Renal pelvis (tissue), 4 donors: ENCODE data around the gene MAPK4. TPM values are rescaled to one million over a fixed set of nuclear protein-coding genes. Genes with fewer than 3 reads are reported as not detected.

Experiments used
- DNase-seq: peaks from one replicate; pipeline ENCODE4 v3.0.0-alpha.2; 2013
- polyA plus RNA-seq, 3 donors: library from polyadenylated mRNA; unstranded; fragments of 120-200 nt; gene quantifications; one replicate each; pipeline ENCODE4 v1.2.1, GENCODE V29; 2013; ENCODE audit not compliant: insufficient read length in 3 of 3

MAPK4 gene
- polyA plus RNA-seq, 3 donors = 8.8 to 9.8 (median 9.6) TPM

- no peak for DNase-seq
Observed at GRCh38 chr18:50651334-50651733, 91.4 kb downstream of the MAPK4 start.

- DNase-seq = no peak
Observed at GRCh38 chr18:50653402-50654093, 93.7 kb downstream of the MAPK4 start.

DNA sequence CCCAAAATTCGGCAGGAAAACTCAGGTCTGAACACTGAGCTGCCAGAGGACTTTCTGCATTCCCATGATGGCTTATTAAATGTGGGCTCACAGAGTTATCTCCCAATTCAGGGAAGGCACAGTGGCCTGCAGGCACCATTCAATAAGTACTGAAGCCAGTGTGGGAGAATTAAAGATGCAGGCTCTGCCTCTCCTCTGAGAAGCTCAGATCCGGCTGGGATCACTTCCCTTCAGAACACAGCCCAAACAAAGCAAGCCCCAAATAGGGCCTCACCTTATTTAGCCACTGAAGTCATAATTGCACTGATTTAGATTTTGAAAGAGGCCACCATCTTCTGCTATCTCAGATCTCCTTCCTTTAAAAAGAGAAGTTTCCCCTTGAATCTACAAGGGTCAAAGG is 94.3 kb downstream of the MAPK4 start:
- no peak for DNase-seq

DNA sequence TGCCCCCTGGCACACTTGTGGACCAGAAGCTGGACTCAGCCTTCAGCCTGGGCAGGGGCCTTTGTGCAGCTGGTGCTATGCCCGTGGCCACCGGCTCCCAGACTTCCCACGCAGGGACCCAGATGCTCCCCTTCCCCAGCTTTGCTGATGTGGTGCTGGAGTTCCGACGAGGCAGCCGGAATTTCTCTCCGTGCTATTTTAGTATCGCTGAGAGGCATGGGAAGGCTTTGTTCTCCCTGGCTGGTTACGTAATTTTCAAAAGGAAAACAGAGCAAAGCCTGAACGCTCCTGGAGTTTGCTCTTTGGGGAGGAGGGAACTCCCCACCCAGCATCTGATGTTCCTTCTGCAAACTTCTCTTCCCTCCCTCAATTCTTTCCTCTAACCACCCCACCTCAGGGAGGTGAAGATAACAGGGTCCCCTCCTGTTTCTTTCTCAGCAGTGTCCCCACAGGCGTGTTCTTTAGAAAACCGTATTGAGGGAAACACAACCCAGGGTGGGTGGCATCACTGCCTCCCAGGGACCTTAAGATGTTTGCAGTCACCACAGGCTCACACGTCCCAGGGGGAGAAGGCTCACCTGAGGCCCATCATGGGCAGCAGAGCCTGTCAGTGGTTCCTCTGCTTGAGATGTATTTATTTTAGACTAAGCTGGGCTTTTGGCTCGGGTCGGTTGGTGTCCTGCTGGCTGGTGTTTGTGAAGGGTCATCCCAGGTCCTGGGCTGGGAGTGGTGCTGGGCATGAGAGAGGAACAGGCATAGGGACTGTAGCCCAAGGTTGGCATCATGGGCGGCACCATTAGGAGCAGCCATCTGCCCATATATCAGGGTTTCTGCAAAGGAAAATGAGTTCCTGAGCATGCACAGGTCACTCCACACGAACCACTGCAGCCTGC is 95.0 kb downstream of the MAPK4 start:
- no peak for DNase-seq

DNA sequence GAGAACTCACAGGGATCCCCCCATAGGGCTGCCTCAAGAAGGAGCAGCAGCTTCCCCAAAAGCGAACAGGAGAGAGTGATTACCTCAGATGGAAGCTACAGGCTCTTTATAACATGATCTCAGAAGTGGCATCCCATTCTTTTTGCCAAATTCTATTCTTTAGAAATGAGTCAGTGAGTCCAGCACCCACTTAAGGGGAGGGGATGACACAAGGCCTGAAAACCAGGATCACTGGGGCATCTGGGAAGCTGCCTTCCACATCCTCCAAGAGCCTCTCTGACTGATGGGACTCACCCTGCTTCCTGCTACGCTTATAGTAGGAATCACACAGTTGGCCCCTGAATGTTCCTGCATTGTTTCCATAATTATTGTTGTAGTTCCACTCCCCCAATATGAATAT is 96.5 kb downstream of the MAPK4 start:
- no peak for DNase-seq

DNA sequence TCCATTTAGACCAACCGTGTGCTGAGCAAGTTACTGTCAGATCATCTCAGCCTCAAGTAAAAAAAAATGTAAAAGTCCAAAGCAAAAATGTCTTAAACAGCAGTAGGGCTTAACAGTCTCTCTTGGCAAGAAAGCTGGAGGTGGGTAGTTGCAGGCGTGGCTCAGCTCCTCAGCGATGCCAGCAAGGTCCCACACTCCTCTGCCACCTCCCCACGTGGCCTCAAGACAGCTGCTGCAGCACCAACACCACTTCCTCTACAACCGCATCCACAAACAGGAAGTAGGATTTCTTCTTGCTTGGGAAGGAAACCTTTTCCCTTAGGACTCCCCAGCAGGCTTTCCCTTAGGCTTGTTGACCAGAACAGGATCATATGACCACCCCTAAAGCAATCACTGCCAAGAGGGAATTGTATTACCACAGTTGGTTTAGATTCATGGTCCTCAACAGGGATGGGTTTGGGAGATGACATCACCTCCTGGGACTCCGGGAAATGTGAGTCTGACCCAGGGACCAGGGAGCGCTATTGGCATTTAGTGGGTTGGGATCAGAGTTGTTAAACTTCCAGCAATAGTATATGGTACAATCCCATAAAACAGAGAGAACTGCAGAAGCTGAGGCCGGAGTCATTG is 97.1 kb downstream of the MAPK4 start:
- DNase-seq = no peak

DNA sequence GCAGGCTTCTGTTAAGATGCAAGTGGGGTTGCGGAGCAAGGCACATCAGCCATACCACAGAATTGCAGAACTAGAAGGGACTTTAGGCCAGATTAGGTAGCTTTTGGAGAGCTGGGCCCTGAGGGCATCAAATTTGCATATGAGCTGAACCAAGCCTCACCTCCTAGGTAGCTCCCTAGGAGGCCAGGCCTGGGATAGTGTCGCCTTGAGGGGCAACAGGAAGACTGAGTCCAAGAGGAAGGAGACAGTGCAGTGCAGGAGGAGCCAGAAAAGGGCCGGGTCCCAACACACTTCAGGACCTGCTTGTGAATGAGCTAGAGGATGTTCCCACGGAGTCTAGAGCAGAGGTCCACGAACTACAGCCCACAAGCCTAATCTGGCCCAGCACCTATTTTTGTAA is 98.7 kb downstream of the MAPK4 start:
- DNase-seq = no peak

DNA sequence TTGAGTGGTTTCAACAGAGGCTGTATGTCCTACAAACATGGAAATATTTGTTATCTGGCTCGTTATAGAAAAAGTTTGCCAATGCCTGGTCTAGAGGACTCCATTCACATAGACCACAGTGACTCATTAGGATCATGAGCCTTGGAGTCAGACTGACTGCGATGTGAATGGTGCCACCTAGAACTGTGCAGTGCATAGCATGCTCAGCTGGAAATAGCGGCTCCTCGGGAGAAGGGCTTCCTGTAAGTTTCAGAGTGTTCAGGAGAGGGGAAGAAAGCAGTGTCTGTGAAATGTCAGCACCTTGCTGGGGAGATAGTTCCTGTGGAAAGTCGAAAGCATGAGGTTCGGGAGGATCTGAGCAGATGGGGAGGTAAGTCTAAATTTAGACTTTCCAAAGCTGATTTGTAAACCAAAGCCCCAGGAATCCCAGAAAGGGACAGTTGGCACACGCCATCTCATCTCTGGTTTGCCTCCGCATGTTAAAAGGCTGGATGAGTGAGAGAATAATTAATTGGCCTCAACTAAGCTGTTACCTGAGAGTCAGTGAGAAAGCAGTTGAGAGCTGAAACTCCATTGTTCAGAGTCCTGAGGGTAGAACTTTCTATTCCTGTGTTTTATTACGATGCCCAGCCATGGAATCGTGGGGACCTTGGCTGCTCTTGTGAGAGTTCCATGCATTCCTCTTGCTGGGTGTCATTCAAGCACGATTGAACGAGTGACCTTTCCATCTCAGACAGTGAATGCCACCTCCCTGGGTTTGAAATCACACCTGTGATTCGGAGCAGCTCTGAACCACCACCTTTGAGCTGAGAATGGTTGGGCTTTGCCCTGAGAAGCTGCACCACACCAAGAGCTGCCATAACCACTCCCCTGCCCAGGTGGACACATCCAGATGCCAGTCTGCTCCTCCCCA is 99.5 kb downstream of the MAPK4 start:
- no peak for DNase-seq

DNA sequence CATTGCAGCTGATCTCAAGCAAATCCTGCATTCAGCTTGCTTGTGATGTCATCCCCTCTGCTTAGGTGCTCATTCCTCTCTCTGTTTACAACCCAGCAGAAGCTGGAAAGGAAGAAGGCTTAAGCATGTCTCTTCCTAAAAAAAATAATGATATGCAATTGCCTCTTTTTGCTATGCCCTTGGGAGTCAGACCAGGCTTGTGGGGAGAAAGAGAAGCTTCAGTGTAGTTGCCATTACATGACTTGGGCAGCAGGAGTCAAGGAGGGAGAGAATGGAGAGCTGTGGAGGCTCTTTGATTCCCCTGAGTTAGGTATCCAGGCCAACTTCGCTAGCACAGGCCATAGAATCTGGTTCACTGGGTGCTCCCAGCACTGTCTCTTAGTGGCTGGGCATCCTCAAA is 101.1 kb downstream of the MAPK4 start:
- DNase-seq = no peak

DNA sequence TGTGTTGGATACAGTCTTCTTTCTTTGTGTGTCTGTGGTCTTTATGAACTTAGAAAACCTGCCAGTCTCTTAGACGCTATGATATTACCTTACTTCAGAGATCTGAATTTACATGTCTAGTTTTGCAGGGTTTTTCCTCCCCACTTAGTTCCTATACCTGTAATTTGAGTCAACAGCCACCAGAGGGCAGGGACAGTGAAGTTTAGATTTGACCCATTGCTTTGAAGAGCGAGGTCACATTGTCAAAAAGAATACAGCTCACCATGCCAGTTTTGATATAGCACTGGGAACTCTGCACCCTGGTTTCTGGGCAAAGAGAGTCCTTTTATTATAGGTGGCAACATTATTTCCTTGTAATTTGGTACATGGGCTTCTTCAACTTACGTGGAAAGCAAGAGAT is 102.3 kb downstream of the MAPK4 start:
- DNase-seq = no peak

DNA sequence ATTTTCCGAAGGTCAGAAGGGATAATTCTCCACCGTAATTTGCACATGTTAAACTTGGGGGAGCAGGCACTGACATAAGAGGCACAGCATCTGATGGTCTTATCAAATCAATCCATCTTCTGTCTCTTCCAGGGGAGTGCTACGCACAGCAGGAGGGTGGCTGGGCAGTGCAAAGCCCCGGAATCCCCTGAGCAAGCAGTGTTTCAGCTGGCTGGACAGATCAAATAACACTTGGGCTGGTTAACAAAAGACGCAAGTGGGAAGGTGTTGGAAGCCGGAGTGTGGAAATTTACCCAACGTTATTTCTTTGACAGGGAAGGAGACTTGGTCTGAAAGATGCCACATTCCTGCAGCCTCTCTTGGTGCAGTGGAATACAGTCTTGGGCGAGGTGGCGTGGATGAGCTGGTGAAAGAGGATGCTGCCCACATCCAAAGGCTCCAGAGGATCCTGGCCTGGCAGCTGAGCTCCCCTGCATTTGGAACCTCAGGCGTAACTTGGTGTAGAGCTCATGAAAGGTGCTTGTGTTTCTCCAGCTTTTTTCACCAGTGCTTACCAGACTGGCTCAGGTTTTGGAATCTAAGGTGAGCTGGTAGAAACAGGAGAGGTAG is 103.0 kb downstream of the MAPK4 start:
- no peak for DNase-seq

GRCh38 chr18:50663626-50664441 is 103.9 kb downstream of the MAPK4 start:
- no peak for DNase-seq

- DNase-seq = no peak
Observed at GRCh38 chr18:50665015-50665414, 105.1 kb downstream of the MAPK4 start.

- no peak for DNase-seq
Observed at GRCh38 chr18:50665519-50665918, 105.6 kb downstream of the MAPK4 start.

DNA sequence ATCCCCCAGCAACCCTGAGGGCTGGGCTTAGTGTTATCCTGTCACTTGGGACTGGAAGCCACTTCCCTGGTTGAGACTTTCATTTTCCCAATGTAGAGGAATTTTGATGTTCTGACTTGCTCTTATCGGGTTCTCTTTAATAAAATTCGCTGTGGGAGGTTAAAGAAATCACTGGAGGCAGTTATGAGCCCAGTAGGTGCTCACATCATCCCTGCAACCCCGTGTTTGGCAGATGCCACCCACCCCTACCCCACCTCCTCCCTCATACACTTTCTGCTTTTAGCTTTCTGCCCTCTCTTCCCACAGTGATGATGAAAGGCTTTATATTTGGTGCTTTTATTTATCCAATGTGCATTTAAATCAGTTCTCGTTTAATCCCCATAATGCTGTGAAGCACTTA is 106.6 kb downstream of the MAPK4 start:
- DNase-seq = no peak

- DNase-seq = no peak
Observed at GRCh38 chr18:50671376-50671775, 111.5 kb downstream of the MAPK4 start.

DNA sequence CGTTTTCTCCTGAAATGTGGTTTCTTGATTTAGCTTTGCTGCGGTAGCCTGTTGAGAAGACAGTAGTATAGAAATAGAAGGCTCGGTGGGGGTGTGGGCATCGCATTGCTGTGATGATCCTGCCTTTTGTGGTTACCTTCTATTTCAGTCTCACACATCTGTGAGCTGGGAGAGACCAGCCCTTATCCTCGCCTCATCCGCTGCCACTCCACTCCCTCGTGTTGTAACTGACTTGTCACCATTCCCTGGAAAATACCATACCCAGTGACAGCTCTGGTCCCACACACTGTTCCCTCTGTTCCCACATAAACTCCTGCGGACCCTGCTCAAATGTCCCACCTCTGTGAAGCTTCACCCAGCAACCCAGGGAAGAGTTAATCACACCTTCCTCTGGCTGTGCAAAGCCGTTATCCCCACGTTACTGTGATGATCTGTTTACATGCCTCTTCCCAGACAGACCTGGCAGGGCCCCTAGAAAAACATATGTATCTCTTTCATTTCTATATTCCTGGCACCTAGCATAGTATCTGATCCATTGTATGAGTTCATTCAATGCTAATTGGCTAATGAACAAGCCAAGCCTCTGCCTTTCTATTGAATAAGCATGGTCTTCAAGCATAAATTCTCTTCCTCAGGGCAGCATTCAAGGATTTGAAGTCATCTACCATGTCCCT is 114.6 kb downstream of the MAPK4 start:
- DNase-seq = no peak

GRCh38 chr18:50675043-50675442 is 115.2 kb downstream of the MAPK4 start:
- DNase-seq = no peak

DNA sequence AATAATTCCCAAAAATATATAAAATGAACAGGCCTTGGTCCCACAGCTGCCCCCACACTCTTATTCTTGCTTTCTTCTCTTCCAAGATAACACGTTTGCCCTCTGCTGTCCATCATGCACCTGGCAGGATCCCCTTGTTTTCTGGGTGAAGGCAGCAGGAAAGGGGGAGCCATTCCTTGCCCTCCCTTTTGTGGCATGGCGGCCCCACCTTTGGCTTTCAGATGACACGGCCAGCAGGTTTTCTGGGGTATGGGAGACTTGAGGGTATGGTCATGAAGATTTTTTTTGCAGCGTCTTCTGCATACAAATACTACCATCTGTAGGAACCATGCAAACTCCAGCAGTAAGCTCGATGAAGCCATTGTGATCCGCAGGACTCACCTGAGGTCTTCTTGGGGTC is 118.8 kb downstream of the MAPK4 start:
- DNase-seq = no peak

DNA sequence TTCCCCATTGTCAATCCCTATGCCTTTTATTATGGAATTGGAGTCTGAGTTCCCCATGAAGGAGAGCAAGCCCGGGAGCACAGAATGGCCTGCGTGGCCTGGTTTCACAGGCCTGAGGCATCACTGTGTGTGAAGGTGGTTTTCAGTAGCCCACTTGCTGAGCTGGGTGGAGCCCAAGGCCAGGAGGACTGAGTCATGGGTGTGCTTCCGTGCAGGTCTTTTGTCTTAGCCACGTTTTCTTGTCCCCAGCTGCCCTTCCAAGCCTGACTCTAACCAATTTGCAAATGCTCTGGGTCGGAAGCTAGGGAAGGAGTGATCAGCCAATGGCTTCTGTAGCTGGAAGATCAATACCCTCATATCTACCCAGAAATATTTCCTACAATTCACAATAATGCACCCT is 119.2 kb downstream of the MAPK4 start:
- DNase-seq = no peak
